Ovary (tissue), 3 donors: ENCODE measurements around the gene ZNG1B.
"Not testable (repeated sequence)": the region's sequence is repeated elsewhere in the genome, so short reads cannot be mapped to it uniquely, and the experiment has no call there.

Experiments
- POLR2A ChIP-seq: fragments of 450-650 bp; IDR thresholded peaks from one replicate; pipeline ENCODE4 v1.6.1; 2017; ENCODE audit warnings: antibody characterized with exemption, mild to moderate bottlenecking, moderate library complexity
- TF ChIP-seq, protein P1 (sequence below), 3 donors: fragments of 450-650 bp in 2 of 3; fragments of 200-600 bp in 1 of 3; IDR thresholded peaks; one replicate each; pipeline versions ENCODE4 v1.5.1 to v1.8.0; 2016 to 2022; ENCODE audit warnings: antibody characterized with exemption in 3 of 3, mild to moderate bottlenecking in 1 of 3
- donor health status: DM: no; HTN: no; CAD: no.

DNA sequence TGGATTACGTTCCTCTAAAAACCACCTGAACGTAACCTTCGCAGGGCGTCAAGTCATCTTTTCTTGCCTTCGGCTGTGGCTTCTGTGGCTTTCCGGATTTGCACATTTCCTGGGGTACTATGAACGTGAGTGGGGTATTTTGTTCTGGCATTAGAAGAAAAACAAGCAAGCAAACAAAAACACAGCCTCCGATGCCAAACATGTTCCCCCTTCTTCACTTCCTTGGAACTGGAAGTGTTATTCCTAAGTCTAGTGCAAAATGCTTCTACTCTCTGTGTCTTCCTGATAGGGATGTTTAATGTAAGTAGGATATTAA, 63.2 kb downstream of the ZNG1B start:
- TF ChIP-seq, protein P1, sequence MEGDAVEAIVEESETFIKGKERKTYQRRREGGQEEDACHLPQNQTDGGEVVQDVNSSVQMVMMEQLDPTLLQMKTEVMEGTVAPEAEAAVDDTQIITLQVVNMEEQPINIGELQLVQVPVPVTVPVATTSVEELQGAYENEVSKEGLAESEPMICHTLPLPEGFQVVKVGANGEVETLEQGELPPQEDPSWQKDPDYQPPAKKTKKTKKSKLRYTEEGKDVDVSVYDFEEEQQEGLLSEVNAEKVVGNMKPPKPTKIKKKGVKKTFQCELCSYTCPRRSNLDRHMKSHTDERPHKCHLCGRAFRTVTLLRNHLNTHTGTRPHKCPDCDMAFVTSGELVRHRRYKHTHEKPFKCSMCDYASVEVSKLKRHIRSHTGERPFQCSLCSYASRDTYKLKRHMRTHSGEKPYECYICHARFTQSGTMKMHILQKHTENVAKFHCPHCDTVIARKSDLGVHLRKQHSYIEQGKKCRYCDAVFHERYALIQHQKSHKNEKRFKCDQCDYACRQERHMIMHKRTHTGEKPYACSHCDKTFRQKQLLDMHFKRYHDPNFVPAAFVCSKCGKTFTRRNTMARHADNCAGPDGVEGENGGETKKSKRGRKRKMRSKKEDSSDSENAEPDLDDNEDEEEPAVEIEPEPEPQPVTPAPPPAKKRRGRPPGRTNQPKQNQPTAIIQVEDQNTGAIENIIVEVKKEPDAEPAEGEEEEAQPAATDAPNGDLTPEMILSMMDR (IDR thresholded peaks at IDR 0.05), result not testable (repeated sequence)
- TF ChIP-seq POLR2A, result not testable (repeated sequence)
